NB4 (cell line): ENCODE data around the gene GABRB1.
"Not testable (repeated sequence)": the region's sequence is repeated elsewhere in the genome, so short reads cannot be mapped to it uniquely, and the experiment has no call there.

Experiments used
- DNase-seq: peaks from one replicate; pipeline ENCODE4 v3.0.0; 2010; ENCODE audit warnings: low read depth
- H3K4me3 ChIP-seq: one replicate; pipeline ENCODE4 v1.5.1; 2011; ENCODE audit warnings: mild to moderate bottlenecking, low read depth, low read length, moderate library complexity
- CTCF ChIP-seq: IDR thresholded peaks from one replicate; pipeline ENCODE4 v1.5.1; 2012; ENCODE audit warnings: low read depth, low read length
- MAX ChIP-seq: IDR thresholded peaks from 2 replicates; pipeline ENCODE4 v1.6.1; 2011; ENCODE audit warnings: low read depth, low read length
- MYC ChIP-seq: IDR thresholded peaks from 2 replicates; pipeline ENCODE4 v1.6.1; 2011; ENCODE audit warnings: low read depth, low read length
- POLR2A ChIP-seq: IDR thresholded peaks from 2 replicates; pipeline ENCODE4 v1.6.1; 2011; ENCODE audit warnings: mild to moderate bottlenecking; ENCODE audit not compliant: insufficient read length; ENCODE audit errors: extremely low read depth

The GABRB1 gene

GRCh38 chr4:47271291-47271690 is 239.9 kb downstream of the GABRB1 start:
- no peak overlapping the region for H3K4me3 ChIP-seq
- TF ChIP-seq MAX = no peak
- TF ChIP-seq CTCF = no peak
- no peak for TF ChIP-seq MYC
- TF ChIP-seq POLR2A = no peak
- DNase-seq = no peak

GRCh38 chr4:47274901-47275300 is 243.5 kb downstream of the GABRB1 start:
- DNase-seq = no peak
- TF ChIP-seq POLR2A (no peak), CTCF (no peak), MAX (no peak), MYC (no peak)
- H3K4me3 ChIP-seq = no peak overlapping the region

GRCh38 chr4:47275595-47275994 is 244.2 kb downstream of the GABRB1 start:
- no peak for DNase-seq
- H3K4me3 ChIP-seq = no peak overlapping the region
- TF ChIP-seq MAX (no peak), POLR2A (no peak), CTCF (no peak), MYC (no peak)

- peak; percentile 11 for DNase-seq
- H3K4me3 ChIP-seq = no peak overlapping the region
- TF ChIP-seq MYC (no peak), MAX (no peak), POLR2A (no peak), CTCF (no peak)
Observed at GRCh38 chr4:47278631-47279030, 247.3 kb downstream of the GABRB1 start.

GRCh38 chr4:47287735-47288134 is 256.4 kb downstream of the GABRB1 start:
- no peak overlapping the region for H3K4me3 ChIP-seq
- TF ChIP-seq POLR2A (no peak), CTCF (no peak), MAX (no peak), MYC (no peak)
- peak; percentile 84 for DNase-seq

GRCh38 chr4:47289805-47290204 is 258.4 kb downstream of the GABRB1 start:
- TF ChIP-seq MAX = no peak
- no peak overlapping the region for H3K4me3 ChIP-seq
- DNase-seq = no peak

GRCh38 chr4:47290873-47291272 is 259.5 kb downstream of the GABRB1 start:
- DNase-seq, H3K4me3 ChIP-seq: not testable (repeated sequence)
